H1 (cell line): ENCODE measurements around the gene OR2A42.
"Not testable (repeated sequence)": the region's sequence is repeated elsewhere in the genome, so short reads cannot be mapped to it uniquely, and the experiment has no call there.

Source experiments
- CREB1 ChIP-seq: IDR thresholded peaks from 2 replicates; pipeline ENCODE4 v1.6.1; 2012; ENCODE audit warnings: inconsistent platforms
- CTCF ChIP-seq, 3 experiments: IDR thresholded peaks; 1 replicate in 2 of 3; 2 replicates in 1 of 3; pipeline versions ENCODE4 v1.5.1 to v1.6.1; 2011; ENCODE audit warnings: low read length in 3 of 3, mild to moderate bottlenecking in 3 of 3, inconsistent platforms in 2 of 3, low read depth in 1 of 3, moderate library complexity in 1 of 3; ENCODE audit not compliant: insufficient read depth in 1 of 3; ENCODE audit errors: control extremely low read depth in 1 of 3
- FOSL1 ChIP-seq: IDR thresholded peaks from 2 replicates; pipeline ENCODE4 v1.6.1; 2011; ENCODE audit warnings: mild to moderate bottlenecking, low read depth, low read length, moderate library complexity; ENCODE audit not compliant: insufficient read depth
- HDAC6 ChIP-seq: IDR thresholded peaks from one replicate; pipeline ENCODE4 v1.7.1; 2012; ENCODE audit warnings: low read depth, mild to moderate bottlenecking, inconsistent platforms, low read length, moderate library complexity
- MAX ChIP-seq: IDR thresholded peaks from 2 replicates; pipeline ENCODE4 v1.6.1; 2012; ENCODE audit warnings: inconsistent platforms
- POLR2A ChIP-seq, 2 experiments: IDR thresholded peaks; 1 replicate in 1 of 2; 2 replicates in 1 of 2; pipeline ENCODE4 v1.6.1; 2011; ENCODE audit warnings: low read depth in 2 of 2, low read length in 2 of 2, mild to moderate bottlenecking in 2 of 2; ENCODE audit errors: control extremely low read depth in 1 of 2
- POLR2AphosphoS5 ChIP-seq: IDR thresholded peaks from 2 replicates; pipeline ENCODE4 v1.6.1; 2011; ENCODE audit warnings: low read depth, low read length
- SRF ChIP-seq: IDR thresholded peaks from 2 replicates; pipeline ENCODE4 v1.6.1; 2011; ENCODE audit warnings: mild to moderate bottlenecking, low read depth, low read length, moderate library complexity
- TAF1 ChIP-seq: IDR thresholded peaks from 2 replicates; pipeline ENCODE4 v1.6.1; 2011; ENCODE audit warnings: mild to moderate bottlenecking, low read depth, low read length
- TEAD4 ChIP-seq: IDR thresholded peaks from 2 replicates; pipeline ENCODE4 v1.6.1; 2012; ENCODE audit warnings: low read depth, low read length, inconsistent platforms, mixed read lengths
- ZNF274 ChIP-seq: IDR thresholded peaks from 2 replicates; pipeline ENCODE4 v1.7.0; 2012; ENCODE audit warnings: low read length, borderline replicate concordance; ENCODE audit errors: extremely low read depth

- not testable (repeated sequence) for TF ChIP-seq POLR2AphosphoS5; ZNF274; CREB1; POLR2A (IDR thresholded peaks at IDR 0.05; ENCODE audit: control extremely low read depth in 1 of 2, low read depth in 2 of 2, low read length in 2 of 2); CTCF (IDR thresholded peaks at IDR 0.05; ENCODE audit: control extremely low read depth in 1 of 3, insufficient read depth in 1 of 3, low read depth in 1 of 3, low read length in 3 of 3); HDAC6; SRF; FOSL1; MAX; TAF1; TEAD4
These were observed 20.3 kb downstream of the OR2A42 start for GRCh38 chr7:144219149-144219548.
